Measurements from ENCODE around the gene KDM3B.
"Not testable (repeated sequence)": the region's sequence is repeated elsewhere in the genome, so short reads cannot be mapped to it uniquely, and the experiment has no call there.

KDM3B gene

GRCh38 chr5:138371454-138371853 lies 19.0 kb downstream of the KDM3B start:
- Histone ChIP-seq H3K36me3 (ENCODE audit: insufficient read depth, low read length) (peaks cover 18% of the 10 kb centered on the region), H3K9ac (ENCODE audit: low read length) (no peak overlapping the region), H3K27ac (ENCODE audit: low read depth, low read length) (no peak overlapping the region), H3K27me3 (ENCODE audit: control insufficient read depth in 1 of 2, insufficient read depth in 2 of 2, low read length in 2 of 2) (no peaks in the 10 kb centered on the region), H3K4me3 (ENCODE audit: low read depth in 1 of 2, low read length in 2 of 2) (no peak overlapping the region), H3K4me1 (ENCODE audit: insufficient read depth, low read length) (peaks cover 30% of the 10 kb centered on the region), H3K9me3 (ENCODE audit: low read length) (no peaks in the 10 kb centered on the region)

GRCh38 chr5:138372225-138372624 lies 19.7 kb downstream of the KDM3B start:
- no peaks in the 10 kb centered on the region for H3K27me3 ChIP-seq (ENCODE audit: control insufficient read depth in 1 of 2, insufficient read depth in 2 of 2, low read length in 2 of 2)
- peaks cover 22% of the 10 kb centered on the region for H3K4me1 ChIP-seq (ENCODE audit: insufficient read depth, low read length)
- no peak overlapping the region for H3K4me3 ChIP-seq (ENCODE audit: low read depth in 1 of 2, low read length in 2 of 2)
- no peak overlapping the region for H3K9ac ChIP-seq (ENCODE audit: low read length)
- peaks cover 24% of the 10 kb centered on the region for H3K36me3 ChIP-seq (ENCODE audit: insufficient read depth, low read length)
- H3K9me3 ChIP-seq (ENCODE audit: low read length): no peaks in the 10 kb centered on the region
- no peak overlapping the region for H3K27ac ChIP-seq (ENCODE audit: low read depth, low read length)

GRCh38 chr5:138372653-138373052 lies 20.2 kb downstream of the KDM3B start:
- no peaks in the 10 kb centered on the region for H3K9me3 ChIP-seq (ENCODE audit: low read length)
- peaks cover 28% of the 10 kb centered on the region for H3K36me3 ChIP-seq (ENCODE audit: insufficient read depth, low read length)
- H3K27ac ChIP-seq (ENCODE audit: low read depth, low read length): no peak overlapping the region
- H3K9ac ChIP-seq (ENCODE audit: low read length): no peak overlapping the region
- H3K4me1 ChIP-seq (ENCODE audit: insufficient read depth, low read length): peaks cover 22% of the 10 kb centered on the region
- H3K27me3 ChIP-seq (ENCODE audit: control insufficient read depth in 1 of 2, insufficient read depth in 2 of 2, low read length in 2 of 2): no peaks in the 10 kb centered on the region
- H3K4me3 ChIP-seq (ENCODE audit: low read depth in 1 of 2, low read length in 2 of 2): no peak overlapping the region

GRCh38 chr5:138382347-138382746 lies 29.9 kb downstream of the KDM3B start:
- no peaks in the 10 kb centered on the region for H3K27me3 ChIP-seq (ENCODE audit: control insufficient read depth in 1 of 2, insufficient read depth in 2 of 2, low read length in 2 of 2)
- no peak overlapping the region for H3K4me3 ChIP-seq (ENCODE audit: low read depth in 1 of 2, low read length in 2 of 2)
- no peaks in the 10 kb centered on the region for H3K9me3 ChIP-seq (ENCODE audit: low read length)
- H3K4me1 ChIP-seq (ENCODE audit: insufficient read depth, low read length): no peaks in the 10 kb centered on the region
- H3K27ac ChIP-seq (ENCODE audit: low read depth, low read length): no peak overlapping the region
- no peak overlapping the region for H3K9ac ChIP-seq (ENCODE audit: low read length)
- H3K36me3 ChIP-seq (ENCODE audit: insufficient read depth, low read length): peaks cover 64% of the 10 kb centered on the region

- Histone ChIP-seq H3K36me3 (ENCODE audit: insufficient read depth, low read length) (peaks cover 39% of the 10 kb centered on the region), H3K4me3 (ENCODE audit: low read depth in 1 of 2, low read length in 2 of 2) (no peak overlapping the region), H3K4me1 (ENCODE audit: insufficient read depth, low read length) (no peaks in the 10 kb centered on the region), H3K27ac (ENCODE audit: low read depth, low read length) (no peak overlapping the region), H3K9me3 (ENCODE audit: low read length) (no peaks in the 10 kb centered on the region), H3K27me3 (ENCODE audit: control insufficient read depth in 1 of 2, insufficient read depth in 2 of 2, low read length in 2 of 2) (no peaks in the 10 kb centered on the region), H3K9ac (ENCODE audit: low read length) (no peak overlapping the region)
These were observed 33.2 kb downstream of the KDM3B start for GRCh38 chr5:138385660-138386059.

- Histone ChIP-seq H3K4me3 (ENCODE audit: low read depth in 1 of 2, low read length in 2 of 2) (no peak overlapping the region), H3K27me3 (ENCODE audit: control insufficient read depth in 1 of 2, insufficient read depth in 2 of 2, low read length in 2 of 2) (no peaks in the 10 kb centered on the region), H3K27ac (ENCODE audit: low read depth, low read length) (no peak overlapping the region), H3K9ac (ENCODE audit: low read length) (no peak overlapping the region), H3K4me1 (ENCODE audit: insufficient read depth, low read length) (no peaks in the 10 kb centered on the region), H3K9me3 (ENCODE audit: low read length) (no peaks in the 10 kb centered on the region), H3K36me3 (ENCODE audit: insufficient read depth, low read length) (peaks cover 41% of the 10 kb centered on the region)
These were observed 33.8 kb downstream of the KDM3B start for GRCh38 chr5:138386290-138386689.

GRCh38 chr5:138389332-138389731 lies 36.8 kb downstream of the KDM3B start:
- H3K4me3 ChIP-seq (ENCODE audit: low read depth in 1 of 2, low read length in 2 of 2): no peak overlapping the region
- H3K27ac ChIP-seq (ENCODE audit: low read depth, low read length): no peak overlapping the region
- H3K9me3 ChIP-seq (ENCODE audit: low read length): no peaks in the 10 kb centered on the region
- H3K36me3 ChIP-seq (ENCODE audit: insufficient read depth, low read length): peaks cover 56% of the 10 kb centered on the region
- no peaks in the 10 kb centered on the region for H3K4me1 ChIP-seq (ENCODE audit: insufficient read depth, low read length)
- no peaks in the 10 kb centered on the region for H3K27me3 ChIP-seq (ENCODE audit: control insufficient read depth in 1 of 2, insufficient read depth in 2 of 2, low read length in 2 of 2)
- H3K9ac ChIP-seq (ENCODE audit: low read length): no peak overlapping the region

- not testable (repeated sequence) for H3K27me3 ChIP-seq (ENCODE audit: control insufficient read depth in 1 of 2, insufficient read depth in 2 of 2, low read length in 2 of 2); H3K9ac ChIP-seq (ENCODE audit: low read length); H3K9me3 ChIP-seq (ENCODE audit: low read length); H3K27ac ChIP-seq (ENCODE audit: low read depth, low read length); H3K4me1 ChIP-seq (ENCODE audit: insufficient read depth, low read length); H3K4me3 ChIP-seq (ENCODE audit: low read depth in 1 of 2, low read length in 2 of 2)
- H3K36me3 ChIP-seq (ENCODE audit: insufficient read depth, low read length): peaks cover 61% of the 10 kb centered on the region
These were observed 37.4 kb downstream of the KDM3B start for GRCh38 chr5:138389911-138390310.

- H3K27ac ChIP-seq (ENCODE audit: low read depth, low read length): no peak overlapping the region
- no peaks in the 10 kb centered on the region for H3K27me3 ChIP-seq (ENCODE audit: control insufficient read depth in 1 of 2, insufficient read depth in 2 of 2, low read length in 2 of 2)
These were observed 39.4 kb downstream of the KDM3B start for GRCh38 chr5:138391859-138392386.

GRCh38 chr5:138402640-138403039 lies 50.2 kb downstream of the KDM3B start:
- H3K27ac ChIP-seq (ENCODE audit: low read depth, low read length): no peak overlapping the region
- H3K36me3 ChIP-seq (ENCODE audit: insufficient read depth, low read length): peaks cover 44% of the 10 kb centered on the region
- no peak overlapping the region for H3K9ac ChIP-seq (ENCODE audit: low read length)
- no peaks in the 10 kb centered on the region for H3K4me1 ChIP-seq (ENCODE audit: insufficient read depth, low read length)
- H3K27me3 ChIP-seq (ENCODE audit: control insufficient read depth in 1 of 2, insufficient read depth in 2 of 2, low read length in 2 of 2): no peaks in the 10 kb centered on the region
- no peak overlapping the region for H3K4me3 ChIP-seq (ENCODE audit: low read depth in 1 of 2, low read length in 2 of 2)
- H3K9me3 ChIP-seq (ENCODE audit: low read length): no peaks in the 10 kb centered on the region

More at GRCh38 chr5:138391859-138392386, 39.4 kb downstream of the KDM3B start:
- no peaks in the 10 kb centered on the region for H3K4me1 ChIP-seq (ENCODE audit: insufficient read depth, low read length)
- no peak overlapping the region for H3K4me3 ChIP-seq (ENCODE audit: low read depth in 1 of 2, low read length in 2 of 2)
- H3K9me3 ChIP-seq (ENCODE audit: low read length): no peaks in the 10 kb centered on the region
- no peak overlapping the region for H3K9ac ChIP-seq (ENCODE audit: low read length)
- peaks cover 55% of the 10 kb centered on the region for H3K36me3 ChIP-seq (ENCODE audit: insufficient read depth, low read length)

GRCh38 chr5:138408023-138408422 lies 55.5 kb downstream of the KDM3B start:
- Histone ChIP-seq H3K27ac (ENCODE audit: low read depth, low read length) (no peak overlapping the region), H3K9ac (ENCODE audit: low read length) (no peak overlapping the region), H3K36me3 (ENCODE audit: insufficient read depth, low read length) (peaks cover 29% of the 10 kb centered on the region), H3K9me3 (ENCODE audit: low read length) (no peaks in the 10 kb centered on the region), H3K4me3 (ENCODE audit: low read depth in 1 of 2, low read length in 2 of 2) (no peak overlapping the region), H3K4me1 (ENCODE audit: insufficient read depth, low read length) (no peaks in the 10 kb centered on the region), H3K27me3 (ENCODE audit: control insufficient read depth in 1 of 2, insufficient read depth in 2 of 2, low read length in 2 of 2) (no peaks in the 10 kb centered on the region)

- peaks cover 38% of the 10 kb centered on the region for H3K36me3 ChIP-seq (ENCODE audit: insufficient read depth, low read length)
- H3K27me3 ChIP-seq (ENCODE audit: control insufficient read depth in 1 of 2, insufficient read depth in 2 of 2, low read length in 2 of 2); H3K9ac ChIP-seq (ENCODE audit: low read length); H3K4me1 ChIP-seq (ENCODE audit: insufficient read depth, low read length); H3K9me3 ChIP-seq (ENCODE audit: low read length); H3K4me3 ChIP-seq (ENCODE audit: low read depth in 1 of 2, low read length in 2 of 2); H3K27ac ChIP-seq (ENCODE audit: low read depth, low read length): not testable (repeated sequence)
These were observed 58.6 kb downstream of the KDM3B start for GRCh38 chr5:138410996-138411640.
